ENCODE results near the gene YPEL1.

Gene YPEL1

DNA sequence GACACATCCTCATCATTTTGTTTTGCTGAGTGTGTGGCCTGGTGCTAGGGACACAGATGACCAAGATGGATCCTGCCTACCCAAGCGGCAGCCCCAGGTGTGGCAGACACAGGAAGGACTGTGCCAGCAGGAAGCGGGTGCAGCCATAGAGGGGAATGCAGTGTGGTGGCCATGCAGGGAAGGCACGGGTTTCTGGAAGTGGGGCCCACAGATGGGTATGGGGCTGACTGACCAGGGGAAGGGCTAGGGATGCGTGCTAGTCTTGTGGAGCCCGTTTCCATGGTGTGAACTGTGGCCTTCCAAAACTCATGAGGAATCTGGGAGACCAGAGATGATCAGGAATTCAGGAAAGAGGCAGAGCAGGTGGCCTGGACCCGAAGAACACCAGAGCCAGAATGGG, 33.5 kb downstream of the YPEL1 start:
- no peak overlapping the region for H3K9ac ChIP-seq (ENCODE audit: low read depth, low read length)
- H3K36me3 ChIP-seq (ENCODE audit: control insufficient read depth, insufficient read depth, low read length): peaks cover 8% of the 10 kb centered on the region
- no peak overlapping the region for H3K4me3 ChIP-seq (ENCODE audit: low read depth, low read length)
- no peaks in the 10 kb centered on the region for H3K27me3 ChIP-seq (ENCODE audit: control insufficient read depth, insufficient read depth, low read length)
- no peaks in the 10 kb centered on the region for H3K4me1 ChIP-seq (ENCODE audit: control insufficient read depth, insufficient read depth, low read length)
- H3K9me3 ChIP-seq (ENCODE audit: control insufficient read depth, insufficient read depth, low read length): no peaks in the 10 kb centered on the region

DNA sequence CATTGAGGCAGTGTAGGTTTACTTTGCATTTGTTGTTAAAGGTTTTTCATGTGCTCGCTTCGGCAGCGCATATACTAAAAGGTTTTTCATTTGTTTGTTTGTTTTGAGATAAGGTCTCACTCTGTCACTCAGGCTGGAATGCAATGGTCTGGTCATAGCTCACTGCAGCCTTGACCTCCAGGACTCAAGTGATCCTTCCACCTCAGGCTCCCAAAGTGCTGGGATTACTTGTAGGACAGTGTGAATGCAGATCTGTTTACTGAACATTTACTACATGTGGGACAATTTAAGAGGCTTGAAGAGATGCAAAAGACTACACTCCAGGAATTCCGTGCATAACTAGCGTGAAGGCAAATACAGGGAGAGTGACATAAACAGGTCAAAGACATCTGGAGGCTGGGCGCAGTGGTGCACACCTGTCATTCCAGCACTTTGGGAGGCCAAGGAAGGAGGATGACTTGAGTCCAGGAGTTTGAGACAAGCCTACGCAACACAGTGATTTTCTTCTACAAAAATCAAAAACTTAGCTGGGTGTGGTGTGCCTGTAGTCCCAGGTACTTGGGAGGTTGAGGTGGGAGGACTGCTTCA, 34.1 kb downstream of the YPEL1 start:
- H3K36me3 ChIP-seq (ENCODE audit: control insufficient read depth, insufficient read depth, low read length): peaks cover 15% of the 10 kb centered on the region
- no peaks in the 10 kb centered on the region for H3K27me3 ChIP-seq (ENCODE audit: control insufficient read depth, insufficient read depth, low read length)
- no peak overlapping the region for H3K9ac ChIP-seq (ENCODE audit: low read depth, low read length)
- no peaks in the 10 kb centered on the region for H3K4me1 ChIP-seq (ENCODE audit: control insufficient read depth, insufficient read depth, low read length)
- no peaks in the 10 kb centered on the region for H3K9me3 ChIP-seq (ENCODE audit: control insufficient read depth, insufficient read depth, low read length)
- H3K4me3 ChIP-seq (ENCODE audit: low read depth, low read length): no peak overlapping the region

DNA sequence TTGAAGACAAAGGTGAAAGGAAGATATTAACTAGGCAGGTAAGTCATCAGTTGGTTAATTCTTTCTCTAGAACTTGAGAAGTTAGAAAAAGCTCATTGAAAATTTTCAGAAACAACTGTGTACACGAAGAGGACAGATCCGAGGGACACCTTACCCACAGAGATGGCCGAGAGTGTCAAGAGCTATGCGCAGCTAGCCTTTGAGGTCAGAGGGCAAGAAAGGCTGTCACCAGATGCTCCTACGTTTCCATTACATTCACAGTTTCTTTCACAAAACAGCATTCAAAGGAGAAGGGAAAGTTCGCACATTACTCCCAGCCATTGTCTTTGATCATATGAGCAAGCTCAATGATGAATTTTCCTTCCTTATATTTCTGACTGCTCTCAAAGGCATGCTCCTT, 34.8 kb downstream of the YPEL1 start:
- H3K4me1 ChIP-seq (ENCODE audit: control insufficient read depth, insufficient read depth, low read length): no peaks in the 10 kb centered on the region
- H3K4me3 ChIP-seq (ENCODE audit: low read depth, low read length): no peak overlapping the region
- H3K9me3 ChIP-seq (ENCODE audit: control insufficient read depth, insufficient read depth, low read length): no peaks in the 10 kb centered on the region
- no peaks in the 10 kb centered on the region for H3K27me3 ChIP-seq (ENCODE audit: control insufficient read depth, insufficient read depth, low read length)
- peaks cover 18% of the 10 kb centered on the region for H3K36me3 ChIP-seq (ENCODE audit: control insufficient read depth, insufficient read depth, low read length)
- H3K9ac ChIP-seq (ENCODE audit: low read depth, low read length): no peak overlapping the region

DNA sequence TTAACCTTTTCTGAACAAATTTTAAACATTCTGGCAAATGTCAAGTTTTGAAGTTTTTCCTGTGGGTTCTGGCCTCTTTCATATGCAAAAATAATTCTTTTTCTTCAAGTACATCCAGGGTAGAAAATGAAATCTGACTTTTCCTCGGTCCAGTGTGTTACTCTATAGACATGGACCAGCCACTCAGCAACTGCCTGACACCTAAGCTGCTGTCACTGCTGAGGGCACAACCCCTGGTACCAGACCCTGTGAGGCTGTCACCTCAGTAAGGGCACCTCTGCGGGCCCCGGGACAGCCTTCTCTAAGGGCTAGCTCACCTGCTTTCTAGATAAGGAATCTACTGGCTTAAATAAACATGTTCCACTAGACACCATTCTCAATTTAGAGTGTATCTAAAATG, 36.0 kb downstream of the YPEL1 start:
- no peak overlapping the region for H3K4me3 ChIP-seq (ENCODE audit: low read depth, low read length)
- no peaks in the 10 kb centered on the region for H3K27me3 ChIP-seq (ENCODE audit: control insufficient read depth, insufficient read depth, low read length)
- no peaks in the 10 kb centered on the region for H3K4me1 ChIP-seq (ENCODE audit: control insufficient read depth, insufficient read depth, low read length)
- H3K9ac ChIP-seq (ENCODE audit: low read depth, low read length): no peak overlapping the region
- no peaks in the 10 kb centered on the region for H3K9me3 ChIP-seq (ENCODE audit: control insufficient read depth, insufficient read depth, low read length)
- peaks cover 29% of the 10 kb centered on the region for H3K36me3 ChIP-seq (ENCODE audit: control insufficient read depth, insufficient read depth, low read length)

DNA sequence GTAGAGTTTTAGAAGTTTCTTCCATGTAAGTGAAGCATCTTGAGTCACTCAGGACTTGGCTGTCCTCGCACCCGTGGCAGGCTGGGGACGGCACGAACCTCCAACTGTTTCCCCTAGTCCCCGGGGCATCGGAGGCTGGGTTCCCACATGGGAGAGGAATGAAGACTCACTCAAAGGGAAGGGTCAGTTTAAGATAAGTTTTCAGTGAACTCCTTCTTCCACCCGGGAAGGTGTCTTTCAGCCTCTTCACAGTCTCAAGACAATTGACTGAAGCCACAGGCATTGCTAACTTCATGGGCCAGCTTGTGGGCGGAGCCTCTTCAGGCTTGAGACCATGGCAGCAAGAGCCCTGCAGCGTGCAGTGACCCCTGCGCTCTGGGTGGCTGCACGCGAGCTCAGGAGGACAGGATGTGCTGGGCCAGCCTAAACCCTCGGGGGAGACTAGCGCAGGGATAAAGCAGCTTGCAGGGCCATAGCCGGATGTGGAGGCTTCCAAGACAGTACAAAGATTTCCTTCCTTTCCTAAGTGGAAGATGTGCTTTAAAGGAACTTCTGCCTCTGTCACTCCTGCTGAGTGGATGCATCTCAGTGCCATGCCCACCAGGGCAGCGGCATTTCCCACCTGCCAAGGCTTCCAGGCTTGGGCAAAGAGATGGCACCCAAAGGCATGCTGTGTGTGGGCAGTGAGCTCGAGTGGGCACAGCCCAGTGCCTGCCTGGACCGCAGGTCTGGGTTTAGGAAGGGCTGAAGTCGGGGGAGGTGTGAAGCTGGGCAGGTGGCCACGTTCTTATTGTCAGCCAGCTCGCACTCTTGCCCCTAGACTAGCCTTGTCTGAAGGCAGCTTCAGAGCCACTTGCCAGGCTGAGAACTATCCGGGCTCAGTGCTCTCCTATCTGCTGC, 36.9 kb downstream of the YPEL1 start:
- peaks cover 36% of the 10 kb centered on the region for H3K36me3 ChIP-seq (ENCODE audit: control insufficient read depth, insufficient read depth, low read length)
- no peak overlapping the region for H3K4me3 ChIP-seq (ENCODE audit: low read depth, low read length)
- H3K9me3 ChIP-seq (ENCODE audit: control insufficient read depth, insufficient read depth, low read length): no peaks in the 10 kb centered on the region
- H3K27me3 ChIP-seq (ENCODE audit: control insufficient read depth, insufficient read depth, low read length): no peaks in the 10 kb centered on the region
- no peak overlapping the region for H3K9ac ChIP-seq (ENCODE audit: low read depth, low read length)
- no peaks in the 10 kb centered on the region for H3K4me1 ChIP-seq (ENCODE audit: control insufficient read depth, insufficient read depth, low read length)

DNA sequence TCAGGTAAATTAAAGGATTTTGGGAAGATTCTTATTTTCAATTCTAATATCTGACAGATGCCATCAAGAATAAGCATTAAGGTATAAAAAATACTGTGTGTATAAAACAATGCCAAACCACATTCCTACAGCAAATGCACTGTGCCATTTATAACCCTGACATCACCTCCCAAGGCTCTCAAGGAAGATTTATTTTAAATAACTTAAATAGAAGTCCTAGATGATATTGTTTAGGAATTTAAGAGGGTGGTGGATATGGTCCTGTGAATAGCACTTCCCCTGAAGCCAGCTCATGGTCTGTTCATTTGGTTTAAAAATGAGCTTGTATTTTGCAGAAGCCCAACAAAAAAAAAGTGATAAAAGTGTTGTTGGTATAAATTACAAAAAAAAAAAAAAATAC, 37.7 kb downstream of the YPEL1 start:
- Histone ChIP-seq H3K9me3 (ENCODE audit: control insufficient read depth, insufficient read depth, low read length) (no peaks in the 10 kb centered on the region), H3K4me1 (ENCODE audit: control insufficient read depth, insufficient read depth, low read length) (no peaks in the 10 kb centered on the region), H3K9ac (ENCODE audit: low read depth, low read length) (no peak overlapping the region), H3K36me3 (ENCODE audit: control insufficient read depth, insufficient read depth, low read length) (peaks cover 40% of the 10 kb centered on the region), H3K4me3 (ENCODE audit: low read depth, low read length) (no peak overlapping the region), H3K27me3 (ENCODE audit: control insufficient read depth, insufficient read depth, low read length) (no peaks in the 10 kb centered on the region)

DNA sequence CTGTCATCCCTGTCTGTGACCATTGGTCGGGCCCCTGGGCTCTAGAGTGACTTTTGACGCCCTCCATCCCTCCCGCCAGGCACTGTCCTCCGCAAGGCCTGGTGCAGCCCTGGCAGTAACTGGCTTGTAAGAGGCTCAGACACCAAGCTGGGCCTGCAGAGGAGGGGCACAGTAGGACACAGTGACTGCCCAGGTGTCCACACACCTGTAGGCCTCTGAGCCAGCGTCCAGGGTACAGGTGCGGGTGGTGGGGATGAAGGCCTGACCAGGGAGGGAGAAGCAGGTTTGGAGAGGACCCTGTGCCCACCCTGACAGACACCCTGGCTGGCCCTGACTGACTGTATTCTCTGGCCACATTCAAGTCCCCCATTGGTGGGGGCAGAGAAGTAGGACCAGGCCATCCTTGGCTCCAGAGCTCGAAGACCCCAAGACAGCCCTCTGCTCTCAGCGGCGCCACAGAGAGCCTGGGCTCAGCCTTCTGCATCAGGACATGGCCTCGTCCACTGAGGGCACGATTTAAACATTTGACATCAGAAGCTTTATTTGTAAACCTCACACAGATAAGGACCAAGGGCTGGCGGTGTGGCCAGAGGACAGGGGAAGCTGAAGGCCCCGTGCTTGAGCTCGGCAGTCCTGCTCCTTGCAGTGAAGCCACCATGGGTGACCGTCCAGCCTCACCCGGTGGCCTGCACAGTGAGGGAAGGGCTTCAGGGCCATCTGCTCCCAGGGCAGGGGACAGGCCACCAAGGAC, 38.4 kb downstream of the YPEL1 start:
- no peak overlapping the region for H3K4me3 ChIP-seq (ENCODE audit: low read depth, low read length)
- H3K9me3 ChIP-seq (ENCODE audit: control insufficient read depth, insufficient read depth, low read length): no peaks in the 10 kb centered on the region
- H3K36me3 ChIP-seq (ENCODE audit: control insufficient read depth, insufficient read depth, low read length): peaks cover 40% of the 10 kb centered on the region
- no peak overlapping the region for H3K9ac ChIP-seq (ENCODE audit: low read depth, low read length)
- no peaks in the 10 kb centered on the region for H3K27me3 ChIP-seq (ENCODE audit: control insufficient read depth, insufficient read depth, low read length)
- no peaks in the 10 kb centered on the region for H3K4me1 ChIP-seq (ENCODE audit: control insufficient read depth, insufficient read depth, low read length)

DNA sequence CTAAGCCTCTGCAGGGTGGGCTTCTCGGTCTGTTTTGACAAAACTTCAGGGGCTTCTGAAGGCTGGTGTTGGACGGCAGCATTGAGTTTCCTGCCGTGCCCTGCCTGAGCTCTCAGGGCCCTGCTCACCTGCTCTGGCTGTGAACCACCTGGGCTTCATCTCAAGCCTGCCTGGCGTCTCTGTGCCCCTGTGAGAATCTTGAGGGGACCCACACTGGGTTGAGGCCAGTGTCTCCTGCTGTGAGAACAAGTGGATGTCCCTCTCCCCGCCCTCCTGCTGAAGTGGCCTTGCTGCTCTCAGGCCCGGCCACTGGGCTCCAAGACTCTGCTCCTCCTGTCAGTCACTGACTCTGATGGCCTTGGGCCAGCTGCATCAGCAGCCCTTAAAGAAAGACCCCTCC, 39.5 kb downstream of the YPEL1 start:
- Histone ChIP-seq H3K27me3 (ENCODE audit: control insufficient read depth, insufficient read depth, low read length) (no peaks in the 10 kb centered on the region), H3K36me3 (ENCODE audit: control insufficient read depth, insufficient read depth, low read length) (peaks cover 43% of the 10 kb centered on the region), H3K4me3 (ENCODE audit: low read depth, low read length) (no peak overlapping the region), H3K9me3 (ENCODE audit: control insufficient read depth, insufficient read depth, low read length) (no peaks in the 10 kb centered on the region), H3K4me1 (ENCODE audit: control insufficient read depth, insufficient read depth, low read length) (no peaks in the 10 kb centered on the region), H3K9ac (ENCODE audit: low read depth, low read length) (no peak overlapping the region)

DNA sequence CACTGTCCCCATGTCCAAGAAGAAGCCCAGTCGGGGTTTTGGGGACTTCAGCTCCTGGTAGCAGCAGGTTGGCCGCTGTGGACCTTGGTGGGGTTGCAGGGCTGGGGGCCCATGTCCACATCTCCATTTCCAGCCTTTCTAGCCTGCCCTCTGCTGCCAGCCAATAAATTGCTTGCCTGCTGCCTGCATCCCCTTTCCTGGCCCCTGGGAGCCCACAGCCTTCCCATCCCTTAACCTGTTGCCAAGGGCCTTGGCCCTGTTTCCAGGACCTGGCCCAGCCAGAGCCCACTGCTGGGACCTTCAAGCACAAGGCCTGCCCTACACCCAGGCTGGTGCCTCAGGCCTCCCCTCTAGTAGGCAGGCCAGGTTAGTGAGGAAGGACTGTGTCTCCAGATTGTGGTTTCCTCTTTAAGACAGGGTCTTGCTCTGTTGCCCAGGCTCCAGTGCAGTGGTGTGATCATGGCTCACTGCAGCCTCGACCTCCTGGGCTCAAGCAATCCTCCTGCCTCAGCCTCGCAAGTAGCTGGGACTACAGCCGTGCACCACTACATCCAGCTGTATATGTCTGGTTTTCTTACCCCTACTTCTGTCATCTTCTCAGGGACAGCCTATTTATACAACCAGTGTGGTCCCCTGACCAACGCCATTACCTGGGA, 40.0 kb downstream of the YPEL1 start:
- Histone ChIP-seq H3K9ac (ENCODE audit: low read depth, low read length) (no peak overlapping the region), H3K4me3 (ENCODE audit: low read depth, low read length) (no peak overlapping the region), H3K4me1 (ENCODE audit: control insufficient read depth, insufficient read depth, low read length) (no peaks in the 10 kb centered on the region), H3K9me3 (ENCODE audit: control insufficient read depth, insufficient read depth, low read length) (no peaks in the 10 kb centered on the region), H3K36me3 (ENCODE audit: control insufficient read depth, insufficient read depth, low read length) (peaks cover 43% of the 10 kb centered on the region), H3K27me3 (ENCODE audit: control insufficient read depth, insufficient read depth, low read length) (no peaks in the 10 kb centered on the region)

DNA sequence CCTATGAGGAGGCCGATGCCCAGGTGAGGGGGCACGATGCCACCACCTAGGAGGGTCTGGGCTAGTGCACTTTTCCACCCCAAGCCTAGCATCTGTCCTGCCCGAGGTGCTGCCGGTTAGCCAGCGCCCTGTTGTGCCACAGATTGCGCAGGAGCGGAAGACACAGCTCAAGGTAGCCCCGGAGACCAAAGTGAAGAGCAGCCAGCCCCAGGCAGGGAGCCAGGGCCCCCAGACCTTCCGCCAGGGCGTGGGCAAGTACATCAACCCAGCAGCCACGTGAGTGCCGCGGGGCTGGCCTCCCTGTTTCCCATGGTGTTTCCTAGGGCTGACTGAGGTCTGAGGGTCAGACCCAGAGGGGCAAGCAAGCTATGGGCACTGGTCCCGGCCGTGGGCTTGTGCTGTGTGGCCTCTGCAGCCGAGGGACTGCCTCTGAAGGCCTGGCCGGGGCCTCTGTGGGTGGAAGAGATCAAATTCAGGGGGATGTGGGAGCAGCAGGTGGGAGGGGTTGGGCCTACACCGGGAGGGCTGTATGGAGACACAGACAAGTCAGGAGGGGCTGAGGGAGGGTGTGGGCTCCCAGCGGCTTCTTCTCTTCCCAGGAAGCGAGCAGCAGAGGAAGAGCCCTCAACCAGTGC, 40.7 kb downstream of the YPEL1 start:
- Histone ChIP-seq H3K9me3 (ENCODE audit: control insufficient read depth, insufficient read depth, low read length) (no peaks in the 10 kb centered on the region), H3K9ac (ENCODE audit: low read depth, low read length) (no peak overlapping the region), H3K4me3 (ENCODE audit: low read depth, low read length) (no peak overlapping the region), H3K27me3 (ENCODE audit: control insufficient read depth, insufficient read depth, low read length) (no peaks in the 10 kb centered on the region), H3K4me1 (ENCODE audit: control insufficient read depth, insufficient read depth, low read length) (no peaks in the 10 kb centered on the region), H3K36me3 (ENCODE audit: control insufficient read depth, insufficient read depth, low read length) (peaks cover 46% of the 10 kb centered on the region)

DNA sequence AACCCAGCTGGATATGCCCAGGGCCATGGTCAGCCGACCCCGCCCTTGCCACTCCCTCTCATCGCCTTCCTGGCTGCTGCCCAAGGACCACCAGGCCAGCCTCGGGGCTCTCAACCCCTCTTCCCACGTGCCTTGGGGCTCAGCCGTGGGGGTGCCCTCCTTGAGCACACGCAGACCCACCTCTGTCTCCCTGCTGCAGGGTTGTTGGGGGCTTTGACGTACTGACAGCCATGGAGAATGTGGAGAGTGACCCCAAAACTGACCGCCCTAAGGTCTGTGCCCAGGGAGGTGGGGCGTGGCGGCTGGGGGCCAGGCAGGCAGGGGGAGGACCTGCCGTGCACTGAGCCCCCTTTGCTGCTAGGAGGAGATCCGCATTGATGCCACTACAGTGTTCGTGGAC, 41.2 kb downstream of the YPEL1 start:
- no peak overlapping the region for H3K9ac ChIP-seq (ENCODE audit: low read depth, low read length)
- no peaks in the 10 kb centered on the region for H3K9me3 ChIP-seq (ENCODE audit: control insufficient read depth, insufficient read depth, low read length)
- no peaks in the 10 kb centered on the region for H3K27me3 ChIP-seq (ENCODE audit: control insufficient read depth, insufficient read depth, low read length)
- H3K4me1 ChIP-seq (ENCODE audit: control insufficient read depth, insufficient read depth, low read length): no peaks in the 10 kb centered on the region
- H3K36me3 ChIP-seq (ENCODE audit: control insufficient read depth, insufficient read depth, low read length): peaks cover 46% of the 10 kb centered on the region
- H3K4me3 ChIP-seq (ENCODE audit: low read depth, low read length): no peak overlapping the region
